Measurements from ENCODE around the gene TMED5. TPM values are rescaled to one million over a fixed set of nuclear protein-coding genes. Genes with fewer than 3 reads are reported as not detected.

TMED5 gene
- total and polyA plus RNA-seq, 12 donors, result 8.5 to 181 (median 85.7) TPM

GRCh38 chr1:93152835-93153234, 27.4 kb downstream of the TMED5 start:
- TF ChIP-seq, protein P1, sequence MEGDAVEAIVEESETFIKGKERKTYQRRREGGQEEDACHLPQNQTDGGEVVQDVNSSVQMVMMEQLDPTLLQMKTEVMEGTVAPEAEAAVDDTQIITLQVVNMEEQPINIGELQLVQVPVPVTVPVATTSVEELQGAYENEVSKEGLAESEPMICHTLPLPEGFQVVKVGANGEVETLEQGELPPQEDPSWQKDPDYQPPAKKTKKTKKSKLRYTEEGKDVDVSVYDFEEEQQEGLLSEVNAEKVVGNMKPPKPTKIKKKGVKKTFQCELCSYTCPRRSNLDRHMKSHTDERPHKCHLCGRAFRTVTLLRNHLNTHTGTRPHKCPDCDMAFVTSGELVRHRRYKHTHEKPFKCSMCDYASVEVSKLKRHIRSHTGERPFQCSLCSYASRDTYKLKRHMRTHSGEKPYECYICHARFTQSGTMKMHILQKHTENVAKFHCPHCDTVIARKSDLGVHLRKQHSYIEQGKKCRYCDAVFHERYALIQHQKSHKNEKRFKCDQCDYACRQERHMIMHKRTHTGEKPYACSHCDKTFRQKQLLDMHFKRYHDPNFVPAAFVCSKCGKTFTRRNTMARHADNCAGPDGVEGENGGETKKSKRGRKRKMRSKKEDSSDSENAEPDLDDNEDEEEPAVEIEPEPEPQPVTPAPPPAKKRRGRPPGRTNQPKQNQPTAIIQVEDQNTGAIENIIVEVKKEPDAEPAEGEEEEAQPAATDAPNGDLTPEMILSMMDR (IDR thresholded peaks at IDR 0.05), result no peak
- TF ChIP-seq POLR2A (IDR thresholded peaks at IDR 0.05), result no peak
- H3K36me3 ChIP-seq (replicated peaks in 1 of 2), result peaks cover 0 to 41% of the 10 kb centered on the region in 2 donors
- H3K27ac ChIP-seq, result no peak overlapping the region
- H3K4me1 ChIP-seq (replicated peaks in 1 of 2), result peaks cover 0 to 10% of the 10 kb centered on the region in 2 donors
- intact Hi-C loops (cut with DNase I), result no loop called here
- 89 to 94% (median 92%) methylated on average over 2 of the region's 2 CpGs for WGBS, 4 donors
- H3K9me3 ChIP-seq (replicated peaks in 1 of 3), result no peaks in the 10 kb centered on the region
- H3K4me3 ChIP-seq, result no peak overlapping the region
- no peak for DNase-seq
- H3K27me3 ChIP-seq, result no peaks in the 10 kb centered on the region

GRCh38 chr1:93151474-93151873, 28.7 kb downstream of the TMED5 start:
- H3K36me3 ChIP-seq (replicated peaks in 1 of 2), result peaks cover 0 to 33% of the 10 kb centered on the region in 2 donors
- no peak overlapping the region for H3K27ac ChIP-seq
- TF ChIP-seq, protein P1 (IDR thresholded peaks at IDR 0.05), result no peak
- TF ChIP-seq POLR2A (IDR thresholded peaks at IDR 0.05), result no peak
- H3K27me3 ChIP-seq, result no peaks in the 10 kb centered on the region
- intact Hi-C loops (cut with DNase I), result no loop called here
- H3K4me3 ChIP-seq, result no peak overlapping the region
- no peaks in the 10 kb centered on the region for H3K9me3 ChIP-seq (replicated peaks in 1 of 3)
- peaks cover 0 to 14% of the 10 kb centered on the region in 2 donors for H3K4me1 ChIP-seq (replicated peaks in 1 of 2)
- no peak for DNase-seq

DNA sequence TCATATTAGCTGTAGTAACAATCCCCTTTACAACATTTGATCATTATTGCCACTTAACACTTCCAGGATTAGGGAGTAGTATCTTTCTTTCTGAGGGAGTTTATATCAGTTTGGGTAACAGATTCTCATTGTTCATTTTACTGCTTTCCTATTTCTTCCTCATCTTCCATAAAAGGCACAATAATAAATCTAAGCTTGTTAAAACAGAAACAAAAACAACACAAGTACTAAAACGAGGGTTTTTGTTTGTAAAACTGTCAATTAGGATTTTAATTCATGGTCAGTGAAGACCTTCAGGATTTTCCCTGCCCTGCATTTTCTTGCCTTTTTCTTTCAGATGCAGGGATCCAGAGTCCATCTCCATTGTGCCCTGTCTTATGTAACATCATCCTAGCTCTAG, 29.5 kb downstream of the TMED5 start:
- peaks cover 0 to 32% of the 10 kb centered on the region in 2 donors for H3K36me3 ChIP-seq (replicated peaks in 1 of 2)
- TF ChIP-seq POLR2A (IDR thresholded peaks at IDR 0.05), result no peak
- TF ChIP-seq, protein P1 (IDR thresholded peaks at IDR 0.05), result no peak

GRCh38 chr1:93148001-93148400, 32.2 kb downstream of the TMED5 start:
- peaks cover 0 to 13% of the 10 kb centered on the region in 2 donors for H3K36me3 ChIP-seq (replicated peaks in 1 of 2)
- no peak overlapping the region for H3K4me3 ChIP-seq
- TF ChIP-seq POLR2A (IDR thresholded peaks at IDR 0.05), result no peak
- TF ChIP-seq, protein P1 (IDR thresholded peaks at IDR 0.05), result no peak
- DNase-seq, result peak in 1 of 7 donors; percentile 16
- no peaks in the 10 kb centered on the region for H3K27me3 ChIP-seq
- intact Hi-C loops (cut with DNase I), result no loop called here
- H3K4me1 ChIP-seq (replicated peaks in 1 of 2), result peaks cover 0 to 5% of the 10 kb centered on the region in 2 donors
- no peaks in the 10 kb centered on the region for H3K9me3 ChIP-seq (replicated peaks in 1 of 3)
- 35 to 43% (median 41%) methylated on average over 7 of the region's 7 CpGs for WGBS, 4 donors
- H3K27ac ChIP-seq, result peak overlapping the region in 1 of 5 donors; percentile 18

More for the DNA sequence above, 29.5 kb downstream of the TMED5 start:
- intact Hi-C loops (cut with DNase I), result no loop called here
- H3K27ac ChIP-seq, result no peak overlapping the region
- no peak for DNase-seq
- 9 to 15% (median 13%) methylated on average over 1 of the region's 1 CpG for WGBS, 4 donors
- H3K9me3 ChIP-seq (replicated peaks in 1 of 3), result no peaks in the 10 kb centered on the region
- no peak overlapping the region for H3K4me3 ChIP-seq
- no peaks in the 10 kb centered on the region for H3K27me3 ChIP-seq
- H3K4me1 ChIP-seq (replicated peaks in 1 of 2), result peaks cover 0 to 11% of the 10 kb centered on the region in 2 donors
